Upper lobe of right lung (tissue), 1 donor: ENCODE data around the gene ABCG2. TPM values are rescaled to one million over a fixed set of nuclear protein-coding genes. Genes with fewer than 3 reads are reported as not detected.

Experiments used
- ATAC-seq: fragments of 200-7000 bp; cut with Tn5 transposase; one replicate; pipeline ENCODE4 v1.9.1; 2020; ENCODE audit warnings: mild to moderate bottlenecking, moderate library complexity
- DNase-seq: peaks from one replicate; pipeline ENCODE4 v3.0.0-alpha.2; 2020
- H3K27ac ChIP-seq: fragments of 200-600 bp; one replicate; pipeline ENCODE4 v1.8.0; 2022
- H3K27me3 ChIP-seq: fragments of 200-600 bp; one replicate; pipeline ENCODE4 v1.8.0; 2022; ENCODE audit warnings: mild to moderate bottlenecking
- H3K36me3 ChIP-seq: fragments of 200-600 bp; one replicate; pipeline ENCODE4 v1.8.0; 2022
- H3K4me1 ChIP-seq: fragments of 200-600 bp; one replicate; pipeline ENCODE4 v1.8.0; 2022
- H3K4me3 ChIP-seq: fragments of 200-600 bp; one replicate; pipeline ENCODE4 v1.8.0; 2022; ENCODE audit warnings: mild to moderate bottlenecking
- H3K9me3 ChIP-seq: fragments of 200-600 bp; one replicate; pipeline ENCODE4 v1.8.0; 2022
- intact Hi-C: fragments of 100-400 bp; cut with DNase I; formaldehyde crosslinking; loops from one replicate; pipeline ENCODE4 v1.11.0; 2022
- total RNA-seq: library from RNA; stranded (reverse); fragmentation: NEBNext Ultra II Directional; extraction: Animal tissue kit (Norgen Biotek cat#: 25700); gene quantifications from one replicate; pipeline ENCODE4 v1.2.1, GENCODE V29; 2021
- TF ChIP-seq, protein P1 (sequence below): fragments of 200-600 bp; IDR thresholded peaks from one replicate; pipeline ENCODE4 v1.8.0; 2022; ENCODE audit warnings: antibody characterized with exemption
- donor health status: DM: no; HTN: yes; CAD: no; lungs with severe emphysema.

The ABCG2 gene
- total RNA-seq, 1 donor from 2014 or later = 21.7 TPM

DNA sequence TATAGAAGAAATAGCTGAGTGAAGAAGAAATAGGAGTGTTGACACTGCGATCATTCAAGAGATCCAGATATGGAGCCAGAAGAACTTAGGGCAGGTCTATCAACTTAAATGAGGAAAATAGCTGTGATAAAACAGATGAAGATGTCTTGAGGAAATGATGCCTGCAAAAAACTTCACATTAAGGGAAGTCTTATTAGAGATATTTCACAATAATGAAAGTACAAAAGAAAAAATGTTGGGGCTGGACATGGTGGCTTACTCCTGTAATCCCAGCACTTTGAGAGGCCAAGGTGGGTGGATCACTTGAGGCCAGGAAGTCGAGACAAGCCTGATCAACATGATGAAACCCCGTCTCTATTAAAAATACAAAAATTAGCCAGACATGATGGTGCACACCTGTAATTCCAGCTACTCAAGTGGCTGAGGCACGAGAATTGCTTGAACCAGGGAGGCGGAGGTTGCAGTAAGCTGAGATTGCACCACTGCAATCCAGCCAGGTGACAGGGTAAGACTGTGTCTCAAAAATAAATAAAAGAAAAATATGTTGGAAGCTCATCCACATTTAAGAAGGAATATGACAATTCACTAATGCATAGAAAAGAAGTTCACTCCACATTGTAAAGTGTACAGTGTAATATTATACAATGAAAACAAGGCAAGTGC is 94.7 kb downstream of the ABCG2 start:
- no peak for DNase-seq
- no peak for ATAC-seq
- Histone ChIP-seq H3K9me3 (no peaks in the 10 kb centered on the region), H3K27ac (no peak overlapping the region), H3K4me3 (no peak overlapping the region), H3K27me3 (no peaks in the 10 kb centered on the region), H3K36me3 (peaks cover 63% of the 10 kb centered on the region), H3K4me1 (no peaks in the 10 kb centered on the region)
- TF ChIP-seq, protein P1, sequence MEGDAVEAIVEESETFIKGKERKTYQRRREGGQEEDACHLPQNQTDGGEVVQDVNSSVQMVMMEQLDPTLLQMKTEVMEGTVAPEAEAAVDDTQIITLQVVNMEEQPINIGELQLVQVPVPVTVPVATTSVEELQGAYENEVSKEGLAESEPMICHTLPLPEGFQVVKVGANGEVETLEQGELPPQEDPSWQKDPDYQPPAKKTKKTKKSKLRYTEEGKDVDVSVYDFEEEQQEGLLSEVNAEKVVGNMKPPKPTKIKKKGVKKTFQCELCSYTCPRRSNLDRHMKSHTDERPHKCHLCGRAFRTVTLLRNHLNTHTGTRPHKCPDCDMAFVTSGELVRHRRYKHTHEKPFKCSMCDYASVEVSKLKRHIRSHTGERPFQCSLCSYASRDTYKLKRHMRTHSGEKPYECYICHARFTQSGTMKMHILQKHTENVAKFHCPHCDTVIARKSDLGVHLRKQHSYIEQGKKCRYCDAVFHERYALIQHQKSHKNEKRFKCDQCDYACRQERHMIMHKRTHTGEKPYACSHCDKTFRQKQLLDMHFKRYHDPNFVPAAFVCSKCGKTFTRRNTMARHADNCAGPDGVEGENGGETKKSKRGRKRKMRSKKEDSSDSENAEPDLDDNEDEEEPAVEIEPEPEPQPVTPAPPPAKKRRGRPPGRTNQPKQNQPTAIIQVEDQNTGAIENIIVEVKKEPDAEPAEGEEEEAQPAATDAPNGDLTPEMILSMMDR = no peak
- intact Hi-C loops = no loop called here

- Histone ChIP-seq H3K36me3 (peaks cover 54% of the 10 kb centered on the region), H3K4me1 (no peaks in the 10 kb centered on the region), H3K27ac (no peak overlapping the region), H3K27me3 (no peaks in the 10 kb centered on the region), H3K4me3 (no peak overlapping the region), H3K9me3 (no peaks in the 10 kb centered on the region)
- TF ChIP-seq, protein P1 = no peak
- DNase-seq (no peak), ATAC-seq (no peak)
- intact Hi-C loops = no loop called here
These were observed 95.6 kb downstream of the ABCG2 start for GRCh38 chr4:88062843-88063242.

DNA sequence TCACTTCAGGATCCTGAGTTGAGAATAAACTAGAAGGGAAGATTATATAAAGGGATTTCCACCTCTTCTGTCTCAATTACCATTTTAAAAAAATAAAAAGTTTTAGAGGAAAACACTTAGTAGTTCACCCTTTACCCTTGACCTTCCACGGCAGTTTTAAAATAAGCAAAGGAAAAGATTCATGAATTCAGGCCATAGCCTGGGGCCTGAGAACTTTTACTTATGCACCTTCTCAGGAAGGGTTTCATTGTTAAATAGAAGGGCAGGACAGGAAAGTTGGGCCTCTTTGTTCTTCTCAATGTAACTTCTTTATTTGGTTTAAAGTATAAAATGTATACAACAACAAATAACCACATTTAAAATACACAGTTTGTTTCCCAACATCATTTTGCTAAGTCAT is 96.1 kb downstream of the ABCG2 start:
- ATAC-seq = no peak
- TF ChIP-seq, protein P1 = no peak
- DNase-seq = no peak
- H3K27ac ChIP-seq = no peak overlapping the region
- intact Hi-C loops = no loop called here
- no peaks in the 10 kb centered on the region for H3K9me3 ChIP-seq
- no peak overlapping the region for H3K4me3 ChIP-seq
- no peaks in the 10 kb centered on the region for H3K27me3 ChIP-seq
- H3K36me3 ChIP-seq = peaks cover 48% of the 10 kb centered on the region
- H3K4me1 ChIP-seq = no peaks in the 10 kb centered on the region

- no peaks in the 10 kb centered on the region for H3K4me1 ChIP-seq
- H3K27ac ChIP-seq = no peak overlapping the region
- DNase-seq (no peak), ATAC-seq (no peak)
- peaks cover 40% of the 10 kb centered on the region for H3K36me3 ChIP-seq
- TF ChIP-seq, protein P1 = no peak
- H3K4me3 ChIP-seq = no peak overlapping the region
- H3K27me3 ChIP-seq = no peaks in the 10 kb centered on the region
- intact Hi-C loops = no loop called here
- no peaks in the 10 kb centered on the region for H3K9me3 ChIP-seq
These were observed 98.0 kb downstream of the ABCG2 start for GRCh38 chr4:88060431-88060830.

DNA sequence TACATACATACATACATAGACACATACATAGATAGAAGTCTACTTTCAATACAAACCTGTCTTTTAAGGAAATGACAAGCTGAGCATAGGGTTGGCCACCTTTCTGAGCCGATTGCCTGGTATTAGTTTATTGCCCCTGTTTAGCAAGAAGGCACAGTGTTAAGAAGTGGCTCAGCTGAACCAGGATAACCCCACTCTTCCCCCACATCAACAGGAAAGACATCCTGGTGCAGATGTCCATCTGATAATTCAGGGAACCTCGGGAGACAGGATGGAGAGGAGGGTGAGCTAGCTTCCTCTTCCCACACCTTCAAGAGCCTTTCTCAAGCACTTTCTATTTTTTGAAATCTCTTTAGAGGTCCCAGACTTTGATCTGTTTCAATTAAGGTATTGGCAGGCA is 98.7 kb downstream of the ABCG2 start:
- H3K4me3 ChIP-seq = no peak overlapping the region
- H3K27ac ChIP-seq = no peak overlapping the region
- TF ChIP-seq, protein P1 = no peak
- intact Hi-C loops = no loop called here
- DNase-seq (no peak), ATAC-seq (no peak)
- H3K36me3 ChIP-seq = peaks cover 36% of the 10 kb centered on the region
- no peaks in the 10 kb centered on the region for H3K4me1 ChIP-seq
- H3K27me3 ChIP-seq = no peaks in the 10 kb centered on the region
- no peaks in the 10 kb centered on the region for H3K9me3 ChIP-seq

- intact Hi-C loops = no loop called here
- Histone ChIP-seq H3K4me1 (no peaks in the 10 kb centered on the region), H3K9me3 (no peaks in the 10 kb centered on the region), H3K27me3 (no peaks in the 10 kb centered on the region), H3K4me3 (no peak overlapping the region), H3K36me3 (peaks cover 31% of the 10 kb centered on the region), H3K27ac (no peak overlapping the region)
- DNase-seq = no peak
- ATAC-seq = no peak
- TF ChIP-seq, protein P1 = no peak
These were observed 100.1 kb downstream of the ABCG2 start for GRCh38 chr4:88058295-88058694.
